ENCODE results near the gene PSMD14.

PSMD14 gene

DNA sequence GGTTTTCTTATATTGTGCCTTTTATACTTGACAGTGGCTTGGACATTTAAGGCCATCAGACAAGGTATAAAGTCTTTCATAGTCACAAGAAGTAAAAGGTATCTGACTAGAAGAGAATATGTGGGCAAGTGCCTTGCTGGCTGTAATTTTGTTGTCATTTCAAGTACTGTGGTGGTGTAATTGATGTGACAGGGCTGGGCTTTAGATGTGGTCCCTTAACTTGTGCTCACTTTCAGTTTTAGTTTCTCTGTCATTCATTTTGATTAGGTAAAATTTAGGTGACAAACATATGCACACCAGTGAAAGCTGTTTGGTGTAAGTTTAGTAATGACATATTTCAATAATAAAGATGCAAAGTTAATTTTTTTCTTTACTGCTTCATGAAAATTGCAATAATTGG is 76.6 kb downstream of the PSMD14 start:
- DNase-seq (ENCODE audit: low spot score): no peak

DNA sequence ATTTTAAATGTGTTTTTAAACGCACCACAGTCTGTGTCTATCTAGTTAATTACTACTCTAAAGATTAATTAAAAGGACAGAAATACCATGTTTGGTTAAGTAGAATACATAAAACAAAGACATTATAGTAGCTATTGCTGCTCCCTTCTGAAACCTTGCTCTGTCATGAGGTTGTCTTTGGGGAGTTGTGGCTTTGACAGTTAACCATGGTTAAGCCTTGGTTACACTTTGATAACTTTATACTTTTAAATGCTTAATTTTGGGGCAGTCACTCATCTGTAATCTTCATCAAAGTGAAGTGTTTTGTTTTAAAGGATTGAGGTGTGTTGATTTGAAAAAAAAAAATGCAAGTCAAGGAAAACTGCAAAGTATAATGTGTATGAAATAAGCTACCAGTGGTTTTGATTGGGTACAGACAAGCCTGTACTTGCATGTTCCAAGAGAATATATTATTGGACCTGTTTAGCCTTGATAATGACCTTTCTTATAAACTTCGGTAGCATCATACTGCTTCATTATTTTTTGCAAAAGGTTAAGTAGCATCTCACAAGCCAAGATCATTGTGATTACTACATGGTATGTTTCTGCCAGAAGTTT is 78.1 kb downstream of the PSMD14 start:
- DNase-seq (ENCODE audit: low spot score): no peak

DNA sequence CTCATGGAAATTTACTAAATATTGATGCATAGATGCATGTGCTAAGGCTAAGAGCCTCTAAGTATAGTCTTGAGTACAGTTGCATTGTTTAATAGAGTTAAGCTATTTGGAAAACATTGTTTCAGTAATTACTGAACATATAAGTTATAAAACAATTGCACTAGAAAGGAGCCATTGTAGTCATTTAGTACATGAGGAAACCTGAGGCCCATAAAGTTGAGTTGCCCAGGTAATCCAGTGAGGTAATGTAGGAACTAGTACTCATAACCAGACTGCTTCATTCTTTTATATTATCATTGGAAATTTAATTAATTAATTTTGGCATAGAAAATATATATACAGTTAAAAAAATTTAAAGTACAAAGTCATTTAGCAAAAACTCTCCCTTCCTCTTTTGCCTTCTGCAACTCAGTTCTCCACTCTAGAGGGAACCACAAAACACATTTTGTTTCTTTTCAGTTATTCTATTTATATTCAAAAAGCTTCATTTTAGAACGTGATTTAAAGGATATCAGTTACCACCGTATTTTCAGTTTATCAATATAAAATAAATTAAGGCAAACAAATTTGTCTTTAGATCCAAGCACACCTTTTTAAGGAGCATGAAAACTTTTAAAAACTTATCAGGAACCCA is 80.0 kb downstream of the PSMD14 start:
- no peak for DNase-seq (ENCODE audit: low spot score)

DNA sequence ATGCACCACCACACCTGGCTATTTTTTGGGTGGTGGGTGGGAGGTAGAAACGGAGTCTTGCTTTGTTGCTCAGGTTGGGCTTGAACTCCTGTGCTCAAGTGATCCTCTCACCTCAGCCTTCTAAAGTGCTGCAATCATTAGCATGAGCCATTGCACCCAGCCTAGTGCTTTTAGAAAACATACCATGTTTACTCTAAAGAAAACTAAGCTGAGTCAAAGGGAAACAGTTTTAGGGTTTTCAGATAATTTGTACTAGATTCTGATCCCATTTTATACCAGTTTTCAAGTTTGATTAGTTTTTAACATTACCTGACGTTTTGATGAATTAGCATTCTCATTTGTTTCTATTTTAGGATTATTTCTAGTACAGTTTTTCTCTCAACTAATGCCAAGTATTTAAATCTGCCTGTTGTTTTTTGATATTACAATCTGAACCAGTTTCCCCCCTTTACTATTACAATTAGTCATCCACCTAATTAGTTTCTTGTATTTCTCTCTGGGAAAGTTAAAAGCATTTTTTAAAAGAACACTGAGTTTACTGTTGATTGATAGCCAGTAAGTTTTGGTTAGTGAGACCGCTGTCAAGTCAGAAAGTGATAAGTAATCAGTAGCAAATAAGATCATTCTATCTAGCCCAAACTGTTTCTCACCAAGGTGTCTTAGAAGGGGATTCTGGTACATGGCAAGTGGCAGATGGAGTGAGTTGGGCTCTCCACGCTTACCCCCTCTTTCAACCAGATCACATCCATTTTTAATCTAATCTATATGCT is 83.7 kb downstream of the PSMD14 start:
- no peak for DNase-seq (ENCODE audit: low spot score)

DNA sequence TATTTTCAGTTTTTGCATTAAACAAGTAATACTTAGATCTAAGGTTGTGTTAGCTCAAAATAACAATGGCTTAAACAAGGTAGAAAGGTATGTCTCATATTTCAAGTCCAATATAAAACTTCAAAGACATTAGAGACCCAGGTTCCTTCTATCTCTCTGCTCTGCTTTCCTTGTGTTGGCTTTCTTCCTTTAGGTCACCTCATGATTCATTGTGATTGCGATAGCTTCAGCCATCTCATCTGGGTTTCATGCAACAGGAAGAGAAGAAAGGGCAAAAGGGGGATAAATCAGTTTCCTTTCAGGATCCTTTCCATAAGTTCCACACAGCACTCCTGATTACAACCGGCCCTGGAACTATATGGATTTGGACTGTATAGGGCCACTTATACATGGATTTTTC is 91.9 kb downstream of the PSMD14 start:
- no peak for DNase-seq (ENCODE audit: low spot score)

DNA sequence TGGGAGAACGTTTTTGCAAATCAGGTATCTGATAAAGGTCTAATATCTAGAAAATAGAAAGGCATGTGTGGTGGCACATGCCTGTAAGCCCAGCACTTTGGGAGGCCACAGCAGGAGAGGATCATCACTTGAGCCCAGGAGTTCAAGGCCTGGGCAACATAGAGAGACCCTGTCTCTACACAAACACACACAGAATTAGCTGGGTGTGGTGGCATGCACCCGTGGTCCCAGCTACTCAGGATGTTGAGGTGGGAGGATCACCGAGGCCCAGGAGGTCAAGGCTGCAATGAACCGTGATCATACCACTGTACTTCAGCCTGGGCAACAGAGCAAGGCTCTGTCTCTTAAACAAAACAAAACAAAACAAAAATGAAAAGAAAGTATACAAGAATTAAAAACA is 94.1 kb downstream of the PSMD14 start:
- DNase-seq (ENCODE audit: low spot score): no peak

DNA sequence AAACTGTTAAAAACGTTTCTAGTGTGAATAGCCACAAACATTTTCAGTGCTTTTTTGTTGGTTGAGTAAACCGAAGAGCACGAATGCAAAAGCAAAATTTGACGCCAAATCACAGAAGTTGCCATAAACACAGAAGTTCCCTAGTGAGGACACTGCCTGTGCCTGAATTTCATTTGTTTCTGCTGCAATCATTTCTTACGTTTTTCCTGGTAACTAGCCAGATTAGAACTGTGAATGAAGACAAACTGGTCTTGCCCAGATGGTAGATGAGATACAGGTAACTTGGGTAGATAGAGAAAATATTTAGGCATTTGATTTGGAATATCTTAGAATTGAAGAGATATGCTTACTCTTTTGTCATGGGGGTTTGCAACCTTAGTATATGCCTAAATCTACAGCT is 98.1 kb downstream of the PSMD14 start:
- DNase-seq (ENCODE audit: low spot score): no peak

DNA sequence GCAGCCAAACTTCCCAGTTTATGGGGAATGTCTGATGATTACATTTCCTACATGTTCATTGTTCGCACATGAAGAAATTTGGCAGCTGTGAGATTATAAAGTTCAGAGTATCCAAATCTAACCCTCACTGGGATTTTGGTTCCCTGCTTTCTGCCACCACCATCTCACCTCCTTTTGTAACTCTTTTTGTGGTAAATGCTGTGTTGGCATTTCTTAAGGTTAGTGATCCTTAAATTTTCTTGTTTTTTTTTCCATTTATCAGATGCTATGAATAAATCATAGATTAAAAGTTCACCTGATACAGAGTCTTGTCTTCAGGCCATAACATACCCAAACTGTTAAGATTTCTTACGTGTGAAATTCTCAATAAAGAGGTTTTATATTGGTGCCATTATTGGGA is 99.4 kb downstream of the PSMD14 start:
- no peak for DNase-seq (ENCODE audit: low spot score)

DNA sequence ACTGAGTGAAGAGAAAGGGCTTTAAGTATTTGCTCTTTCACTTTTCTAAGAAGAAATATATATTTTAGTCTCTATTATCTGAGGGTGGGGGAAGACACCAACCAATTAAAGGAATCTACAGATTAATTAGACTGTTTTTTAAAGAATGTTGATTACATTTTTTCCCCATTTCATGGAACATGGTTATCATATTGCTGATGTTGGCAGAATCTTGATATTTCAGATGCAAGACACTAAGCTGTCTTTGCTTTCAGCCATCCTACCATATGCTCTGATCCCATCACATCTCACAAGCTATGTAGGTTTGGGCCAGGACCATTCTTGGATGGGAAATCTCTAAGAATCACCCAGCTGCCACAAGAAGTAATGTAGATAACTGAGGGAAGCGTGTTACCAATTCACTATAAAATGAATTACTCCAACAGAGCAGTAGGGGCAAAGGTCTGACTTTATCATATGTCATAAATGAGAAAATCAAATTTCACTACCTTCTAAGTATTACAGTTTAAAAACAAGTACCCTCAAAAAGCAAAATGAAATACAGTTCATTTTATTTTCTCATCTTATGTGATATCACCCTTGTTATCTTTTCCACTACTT is 101.2 kb downstream of the PSMD14 start:
- no peak for DNase-seq (ENCODE audit: low spot score)

DNA sequence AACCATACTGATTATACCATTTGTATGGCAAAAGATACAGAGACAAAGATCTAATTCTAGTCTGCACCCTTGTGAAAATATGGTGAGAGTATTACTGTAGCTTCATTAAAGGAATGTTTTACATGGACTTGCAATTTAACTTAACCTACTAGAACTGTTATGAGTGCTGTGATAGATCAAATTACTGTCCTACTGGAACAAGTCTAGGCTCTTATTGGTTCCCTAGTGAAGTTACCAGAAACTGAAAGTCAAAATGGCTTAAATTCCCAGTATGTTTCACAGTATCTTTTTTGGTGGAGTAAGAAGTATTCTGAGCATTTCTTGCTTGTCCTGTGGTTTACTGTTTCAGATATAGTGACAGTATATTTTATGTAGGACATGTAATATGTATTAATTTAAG is 104.1 kb downstream of the PSMD14 start:
- DNase-seq (ENCODE audit: low spot score): no peak

DNA sequence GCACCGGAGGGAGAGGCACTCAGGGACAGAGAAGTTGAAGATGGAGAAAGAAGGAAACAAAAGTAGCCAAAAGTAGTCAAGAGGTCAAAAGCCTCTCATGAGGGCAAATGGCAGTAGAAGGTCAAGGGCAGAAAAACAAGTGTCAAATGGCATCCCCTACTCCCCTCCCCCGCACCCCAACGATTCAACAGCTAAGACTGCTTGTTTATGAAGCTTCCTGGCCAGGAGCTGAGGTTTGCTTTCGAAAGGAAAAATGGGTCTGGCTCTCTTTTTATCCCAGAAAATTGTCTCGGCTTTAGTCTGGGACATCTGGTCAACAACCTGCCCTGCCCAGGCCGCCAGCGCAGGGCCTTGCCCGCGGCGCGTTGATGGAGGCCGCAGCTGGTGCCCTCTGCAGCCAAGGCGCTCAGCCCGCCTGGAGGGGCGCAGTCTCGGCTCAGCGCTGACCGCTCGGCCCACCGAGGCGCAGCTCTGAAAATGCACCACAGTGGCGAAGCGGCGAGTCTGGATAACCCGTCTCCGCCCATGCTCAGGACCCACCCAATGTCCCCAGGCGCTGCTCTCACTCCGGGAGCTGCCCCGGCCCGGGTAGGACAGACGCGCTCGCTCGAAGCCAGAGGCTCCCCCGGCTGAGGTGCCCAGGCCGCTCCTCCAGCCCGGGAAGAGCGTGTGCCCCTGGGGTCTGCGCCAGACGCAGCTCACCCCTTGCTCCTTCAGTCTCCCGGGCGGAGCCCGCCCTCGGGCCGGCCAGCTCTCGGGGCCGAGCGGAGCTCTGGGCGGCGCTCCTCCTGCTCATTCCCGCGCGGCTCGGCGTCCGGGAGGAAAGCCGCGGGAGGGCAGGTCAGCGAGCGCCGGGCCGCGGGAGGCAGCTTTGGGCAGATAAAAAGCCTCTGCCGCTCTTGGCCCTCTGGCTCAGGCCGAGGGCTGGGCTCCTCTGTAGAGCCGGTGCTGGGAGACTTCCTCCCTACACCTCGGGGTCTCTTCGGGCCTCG is 106.1 kb downstream of the PSMD14 start:
- DNase-seq (ENCODE audit: low spot score): peak; percentile 67

DNA sequence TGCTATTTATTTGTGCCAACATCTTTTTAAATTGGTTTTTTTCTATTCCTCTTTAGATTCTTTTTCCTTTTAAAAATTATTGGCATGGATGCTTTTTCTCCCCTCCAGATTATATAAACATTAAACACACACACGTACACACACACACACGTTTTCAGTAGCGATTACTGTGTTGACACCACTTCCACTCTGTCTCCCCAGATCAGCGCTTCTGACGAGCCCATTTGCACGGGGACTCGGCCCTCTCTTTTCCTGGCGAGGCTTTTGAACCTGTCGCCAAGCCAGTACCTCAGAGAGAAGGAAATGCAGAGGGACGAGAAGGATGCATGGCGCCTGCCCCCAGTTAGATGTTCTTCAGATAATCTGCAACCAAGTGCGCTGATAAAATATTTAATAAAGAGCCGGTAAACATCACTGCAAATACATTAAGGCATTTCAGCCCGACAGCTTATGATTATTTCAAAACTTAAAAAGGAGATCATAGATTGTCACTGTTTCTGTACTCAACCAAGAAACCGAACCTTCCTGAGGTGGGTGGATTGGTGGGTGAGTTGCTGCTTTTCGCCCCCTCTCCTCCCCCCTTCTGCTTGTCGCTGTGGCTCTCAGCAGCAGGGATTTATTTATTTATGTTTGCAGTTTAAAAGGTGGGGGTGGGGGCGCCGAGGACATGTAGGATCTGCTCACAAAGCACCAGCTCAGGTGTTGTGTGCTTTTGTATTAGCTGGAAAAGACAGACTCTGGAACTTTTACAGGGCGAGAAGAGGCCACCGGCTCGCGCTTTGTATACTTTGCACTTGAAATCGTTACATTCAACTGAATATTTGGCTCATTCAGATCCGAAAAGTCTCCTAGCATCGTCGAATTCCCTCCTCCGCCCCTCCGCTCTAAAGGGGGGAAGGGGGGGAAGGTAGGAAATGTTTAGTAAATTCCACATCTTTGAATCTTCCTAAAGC is 107.1 kb downstream of the PSMD14 start:
- DNase-seq (ENCODE audit: low spot score): no peak

DNA sequence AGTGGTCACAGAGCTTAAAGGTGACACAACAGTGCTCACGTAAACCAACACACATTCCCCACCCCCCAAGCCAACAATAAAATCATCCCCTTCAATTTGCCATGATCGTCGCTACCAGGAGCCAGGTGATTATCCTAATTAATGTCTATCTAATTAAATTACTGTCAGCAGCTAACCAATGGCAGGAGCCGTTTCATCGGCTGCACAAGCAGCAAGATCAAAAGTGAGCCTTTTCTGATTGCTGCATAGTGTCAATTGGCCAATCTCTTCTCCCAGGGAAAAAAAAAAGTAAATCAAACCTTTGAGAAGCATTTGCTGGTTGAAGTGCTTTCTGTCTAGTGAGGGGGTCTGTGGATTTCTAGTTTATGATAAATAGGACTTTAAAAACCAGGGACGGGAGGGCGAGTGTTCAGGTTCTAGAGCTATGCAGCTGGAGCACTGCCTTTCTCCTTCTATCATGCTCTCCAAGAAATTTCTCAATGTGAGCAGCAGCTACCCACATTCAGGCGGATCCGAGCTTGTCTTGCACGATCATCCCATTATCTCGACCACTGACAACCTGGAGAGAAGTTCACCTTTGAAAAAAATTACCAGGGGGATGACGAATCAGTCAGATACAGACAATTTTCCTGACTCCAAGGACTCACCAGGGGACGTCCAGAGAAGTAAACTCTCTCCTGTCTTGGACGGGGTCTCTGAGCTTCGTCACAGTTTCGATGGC is 107.9 kb downstream of the PSMD14 start, which contains the start of gene TBR1:
TSS of gene TBR1 (plus strand) at position 311 of the 721 bp plus-strand sequence. CDS start at position 425, 114 bp downstream.
- no peak for DNase-seq (ENCODE audit: low spot score)

DNA sequence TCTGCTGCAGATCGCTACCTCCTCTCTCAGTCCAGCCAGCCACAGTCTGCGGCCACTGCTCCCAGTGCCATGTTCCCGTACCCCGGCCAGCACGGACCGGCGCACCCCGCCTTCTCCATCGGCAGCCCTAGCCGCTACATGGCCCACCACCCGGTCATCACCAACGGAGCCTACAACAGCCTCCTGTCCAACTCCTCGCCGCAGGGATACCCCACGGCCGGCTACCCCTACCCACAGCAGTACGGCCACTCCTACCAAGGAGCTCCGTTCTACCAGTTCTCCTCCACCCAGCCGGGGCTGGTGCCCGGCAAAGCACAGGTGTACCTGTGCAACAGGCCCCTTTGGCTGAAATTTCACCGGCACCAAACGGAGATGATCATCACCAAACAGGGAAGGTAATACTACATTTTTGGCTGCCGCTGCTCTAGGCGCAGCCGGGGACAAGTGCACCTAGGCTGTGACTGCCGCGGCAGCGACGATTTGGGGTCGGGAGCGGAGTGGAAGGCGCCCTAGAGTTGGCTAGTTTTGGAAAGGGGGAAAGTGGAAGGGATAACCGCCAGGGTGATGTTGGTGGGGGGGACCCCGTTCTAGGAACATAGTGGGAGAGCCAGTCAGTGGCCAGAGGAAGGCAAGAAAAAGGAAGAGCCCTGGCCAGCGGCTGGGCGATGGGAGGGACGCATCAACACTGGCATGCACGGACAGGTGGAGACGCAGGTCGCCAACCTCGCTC is 108.6 kb downstream of the PSMD14 start:
- DNase-seq (ENCODE audit: low spot score): no peak

DNA sequence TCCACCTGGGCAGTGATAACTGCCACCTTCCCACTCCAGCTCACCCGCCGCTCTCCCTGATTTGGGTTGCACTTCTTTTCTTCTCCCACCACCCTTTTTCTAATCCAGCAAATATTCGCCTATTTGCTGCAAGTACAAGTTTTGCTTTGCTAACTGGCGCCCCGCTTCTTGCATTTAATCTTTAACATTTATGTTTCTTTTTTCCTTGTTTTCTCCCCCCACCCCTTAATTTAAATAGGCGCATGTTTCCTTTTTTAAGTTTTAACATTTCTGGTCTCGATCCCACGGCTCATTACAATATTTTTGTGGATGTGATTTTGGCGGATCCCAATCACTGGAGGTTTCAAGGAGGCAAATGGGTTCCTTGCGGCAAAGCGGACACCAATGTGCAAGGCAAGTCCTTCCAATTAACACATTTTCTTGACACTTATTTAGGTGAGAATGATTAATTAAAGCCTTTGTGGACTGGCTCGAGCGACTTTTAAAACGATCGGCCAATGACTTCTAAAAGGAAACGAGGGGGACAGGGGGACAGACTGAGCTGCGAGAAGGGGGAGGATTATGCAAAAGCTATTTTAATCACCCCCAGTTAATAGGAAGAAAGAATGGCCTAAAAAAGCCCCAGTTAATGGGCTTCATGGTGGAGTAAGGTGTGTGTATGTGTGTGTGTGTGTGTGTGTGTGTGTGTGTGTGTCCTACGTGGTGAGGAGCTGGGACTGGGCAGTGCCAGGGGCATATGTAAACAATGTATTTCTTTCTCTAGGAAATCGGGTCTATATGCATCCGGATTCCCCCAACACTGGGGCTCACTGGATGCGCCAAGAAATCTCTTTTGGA is 109.4 kb downstream of the PSMD14 start:
- no peak for DNase-seq (ENCODE audit: low spot score)

DNA sequence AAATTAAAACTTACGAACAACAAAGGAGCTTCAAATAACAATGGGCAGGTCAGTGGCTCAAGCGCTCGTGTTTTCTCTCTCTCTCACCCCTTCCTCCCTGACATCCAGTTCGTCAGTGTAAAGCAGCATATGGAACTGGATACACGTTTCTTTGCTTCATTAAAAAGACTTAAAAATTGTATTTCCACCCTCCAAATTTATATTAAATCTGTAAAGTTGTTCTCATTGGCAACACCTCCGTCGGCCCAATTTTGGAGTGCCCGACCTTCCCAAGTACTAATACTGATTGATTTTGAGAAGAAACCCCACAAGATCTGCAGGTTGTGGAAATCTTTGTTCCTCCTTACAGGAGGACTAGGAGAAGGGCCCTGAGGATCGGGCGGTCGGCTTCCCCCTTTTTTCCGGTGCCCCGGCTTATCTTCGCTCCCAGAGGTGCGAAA is 110.1 kb downstream of the PSMD14 start:
- DNase-seq (ENCODE audit: low spot score): no peak

DNA sequence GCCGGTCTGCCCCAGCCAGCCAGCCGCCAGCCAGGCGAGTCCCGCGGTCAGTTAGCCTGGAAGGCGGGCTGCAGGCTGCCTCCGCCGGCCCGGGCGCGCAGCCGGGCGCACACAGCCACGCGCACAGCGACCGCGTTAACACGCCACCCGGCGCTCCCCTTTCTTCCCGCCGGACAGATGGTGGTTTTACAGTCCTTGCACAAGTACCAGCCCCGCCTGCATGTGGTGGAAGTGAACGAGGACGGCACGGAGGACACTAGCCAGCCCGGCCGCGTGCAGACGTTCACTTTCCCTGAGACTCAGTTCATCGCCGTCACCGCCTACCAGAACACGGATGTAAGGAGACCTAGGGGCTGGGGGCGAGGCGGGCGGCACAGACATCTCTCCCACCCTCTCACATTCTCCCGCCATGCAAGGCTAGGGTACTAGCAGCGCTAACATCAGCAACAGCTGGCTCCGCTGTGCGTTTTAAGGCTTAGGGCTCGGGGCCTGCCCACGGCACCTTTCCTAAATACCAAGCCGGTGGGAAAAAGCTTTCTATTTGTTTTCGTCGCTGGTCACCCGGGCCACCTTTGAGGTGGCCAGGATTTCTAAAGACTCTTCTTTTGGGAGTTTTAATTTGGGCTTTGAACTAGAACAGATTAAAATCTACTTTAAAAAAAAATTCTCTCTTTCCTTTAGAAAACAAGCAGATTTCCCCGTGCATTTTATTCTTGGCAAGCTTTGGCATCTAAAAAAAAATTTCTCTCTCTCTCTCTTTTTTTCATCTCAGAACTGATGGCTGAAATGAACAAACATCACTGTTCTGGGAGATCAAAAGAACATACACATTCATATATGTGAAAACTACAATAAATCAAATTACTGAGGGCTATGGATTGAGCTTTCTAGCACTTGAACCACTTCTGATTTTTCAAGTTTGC is 110.8 kb downstream of the PSMD14 start:
- DNase-seq (ENCODE audit: low spot score): peak; percentile 78
